Activated B cell treated with CpG ODN at 0.5 μM for 24 hours (primary cell): Measurements from ENCODE around the gene ZFP69B. TPM values are rescaled to one million over a fixed set of nuclear protein-coding genes. Genes with fewer than 3 reads are reported as not detected.

Experiments
- ATAC-seq: fragments of 200-7000 bp; cut with Tn5 transposase; one replicate; pipeline ENCODE4 v1.10.0; 2021; ENCODE audit warnings: low read depth, mild to moderate bottlenecking, moderate library complexity
- CTCF ChIA-PET: fragments of 350-600 bp; sonication (Branson Sonifier 250); formaldehyde crosslinking; loops from one replicate; lab custom pipeline; 2021; ENCODE audit warnings: antibody characterized with exemption; lab: Charles Lee
- POLR2A ChIA-PET: fragments of 350-600 bp; sonication (Branson Sonifier 250); formaldehyde crosslinking; loops from one replicate; lab custom pipeline; 2021; ENCODE audit warnings: antibody characterized with exemption; lab: Charles Lee
- DNase-seq: peaks from one replicate; pipeline ENCODE4 v3.0.0; 2022
- H3K27ac Mint-ChIP-seq: one replicate; pipeline ENCODE4 v1.8.0; 2020; ENCODE audit warnings: mixed read lengths
- H3K27me3 Mint-ChIP-seq: one replicate; pipeline ENCODE4 v1.8.0; 2021; ENCODE audit warnings: mixed read lengths
- H3K36me3 Mint-ChIP-seq: one replicate; pipeline ENCODE4 v1.8.0; 2021; ENCODE audit warnings: low read depth, mixed read lengths
- H3K4me1 Mint-ChIP-seq: one replicate; pipeline ENCODE4 v1.8.0; 2021; ENCODE audit warnings: mixed read lengths
- H3K4me3 Mint-ChIP-seq: one replicate; pipeline ENCODE4 v1.8.0; 2020; ENCODE audit warnings: mild to moderate bottlenecking, mixed read lengths
- H3K9me3 Mint-ChIP-seq: one replicate; pipeline ENCODE4 v1.8.0; 2020; ENCODE audit warnings: mixed read lengths
- CTCF ChIP-seq: fragments of 200-600 bp; IDR thresholded peaks from one replicate; pipeline ENCODE4 v1.8.0; 2022; ENCODE audit warnings: antibody characterized with exemption, mild to moderate bottlenecking
- intact Hi-C: fragments of 100-400 bp; cut with micrococcal nuclease; formaldehyde crosslinking; loops from one replicate; pipeline ENCODE4 v1.15.1; 2024
- total RNA-seq: library from RNA; stranded (reverse); gene quantifications from 2 replicates; pipeline ENCODE4 v1.2.3, GENCODE V29; 2022

The ZFP69B gene
- total RNA-seq, 1 donor from 2014 or later: 10.4 TPM

DNA sequence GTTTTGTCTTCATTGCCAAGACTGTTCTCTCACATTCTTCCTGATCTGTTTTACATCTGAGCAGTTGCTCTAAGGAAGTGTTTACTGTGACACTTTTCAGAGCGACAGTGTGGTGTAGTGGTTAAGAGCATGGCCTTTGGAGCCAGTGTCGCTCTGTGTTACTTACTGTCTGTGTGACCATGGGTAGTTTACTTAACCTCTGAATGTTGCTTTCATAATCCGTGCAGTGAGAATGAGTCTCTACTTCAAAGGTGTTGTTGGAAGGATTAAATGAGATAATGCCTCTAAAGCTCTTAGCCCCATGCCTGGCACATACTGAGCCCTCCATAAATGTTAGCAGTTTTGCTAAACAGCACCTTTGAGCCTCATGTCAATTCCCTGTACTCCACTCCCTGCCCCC lies 35.9 kb upstream of the ZFP69B start:
- Mint-ChIP-seq H3K4me3 (no peak overlapping the region), H3K4me1 (no peaks in the 10 kb centered on the region), H3K27me3 (no peaks in the 10 kb centered on the region), H3K9me3 (no peaks in the 10 kb centered on the region), H3K27ac (no peak overlapping the region), H3K36me3 (peaks cover 96% of the 10 kb centered on the region)
- ChIA-PET CTCF (no interaction called here), POLR2A (no interaction called here)
- ATAC-seq (no peak), DNase-seq (no peak)
- TF ChIP-seq CTCF: no peak
- intact Hi-C loops: no loop called here

DNA sequence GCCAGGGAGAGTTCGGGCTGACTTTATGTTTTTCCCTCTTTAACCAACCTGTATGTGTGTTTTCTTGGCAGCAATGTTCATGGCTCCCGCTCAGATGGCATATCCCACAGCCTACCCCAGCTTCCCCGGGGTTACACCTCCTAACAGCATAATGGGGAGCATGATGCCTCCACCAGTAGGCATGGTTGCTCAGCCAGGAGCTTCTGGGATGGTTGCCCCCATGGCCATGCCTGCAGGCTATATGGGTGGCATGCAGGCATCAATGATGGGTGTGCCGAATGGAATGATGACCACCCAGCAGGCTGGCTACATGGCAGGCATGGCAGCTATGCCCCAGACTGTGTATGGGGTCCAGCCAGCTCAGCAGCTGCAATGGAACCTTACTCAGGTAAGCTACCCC lies 33.6 kb upstream of the ZFP69B start:
- no peak for ATAC-seq
- DNase-seq: no peak
- Mint-ChIP-seq H3K4me3 (no peak overlapping the region), H3K9me3 (no peaks in the 10 kb centered on the region), H3K27ac (no peak overlapping the region), H3K27me3 (no peaks in the 10 kb centered on the region), H3K4me1 (peaks cover 9% of the 10 kb centered on the region), H3K36me3 (peaks cover 97% of the 10 kb centered on the region)
- TF ChIP-seq CTCF: no peak
- intact Hi-C loops: no loop called here
- ChIA-PET POLR2A (no interaction called here), CTCF (interaction anchor here (1.4 to 1.7 kb wide), 2 partner anchors 12 to 78 kb away, joined by 4 to 6 read pairs; no protein-coding TSS in a partner anchor)

DNA sequence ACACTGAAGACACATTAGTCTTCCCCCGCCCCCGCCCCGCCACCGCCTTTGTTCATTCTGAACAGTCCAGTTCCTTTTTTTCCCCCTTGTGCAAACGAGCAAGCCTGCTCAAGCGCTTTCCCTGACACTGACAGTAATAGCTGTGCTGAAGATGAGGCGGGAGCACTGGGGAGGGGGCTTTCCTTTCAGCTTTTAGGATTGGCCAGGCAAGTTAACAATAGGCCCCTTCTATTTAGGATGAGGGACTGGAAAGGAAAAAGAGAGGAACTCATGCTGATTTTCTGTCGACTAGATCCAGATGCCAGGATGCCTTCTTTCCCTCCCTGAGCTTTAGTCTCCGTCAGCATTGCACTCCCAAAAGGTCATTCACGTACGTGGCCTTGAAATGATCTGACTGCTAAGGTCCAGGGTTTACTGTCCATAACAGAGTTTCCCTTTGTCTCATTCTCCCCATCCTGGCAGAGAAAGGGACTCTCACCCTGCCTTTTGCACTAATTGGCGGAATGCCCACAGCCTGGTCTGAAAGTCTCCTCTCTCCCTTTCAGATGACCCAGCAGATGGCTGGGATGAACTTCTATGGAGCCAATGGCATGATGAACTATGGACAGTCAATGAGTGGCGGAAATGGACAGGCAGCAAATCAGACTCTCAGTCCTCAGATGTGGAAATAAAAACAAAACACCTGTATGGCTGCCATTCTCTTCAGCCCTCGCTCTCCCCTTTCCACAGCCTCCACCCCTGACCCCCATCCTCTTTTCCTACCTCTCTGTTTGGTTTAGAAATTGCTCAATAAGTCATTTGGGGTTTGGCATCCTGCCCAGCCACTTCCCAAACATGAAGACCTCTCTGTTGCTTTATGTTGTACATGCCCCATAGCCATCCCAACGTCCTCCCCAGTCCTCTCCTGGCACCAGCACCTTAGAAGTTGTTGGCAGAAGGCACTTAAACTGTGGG lies 28.6 kb upstream of the ZFP69B start:
- Mint-ChIP-seq H3K36me3 (peaks cover 95% of the 10 kb centered on the region), H3K27me3 (no peaks in the 10 kb centered on the region), H3K4me3 (no peak overlapping the region), H3K4me1 (peaks cover 36% of the 10 kb centered on the region), H3K27ac (peak overlapping the region; percentile 71), H3K9me3 (no peaks in the 10 kb centered on the region)
- TF ChIP-seq CTCF: no peak
- intact Hi-C loops: no loop called here
- ATAC-seq (no peak), DNase-seq (no peak)
- ChIA-PET CTCF (interaction anchor here (0.6 to 1.4 kb wide), 2 partner anchors 11 to 269 kb away, joined by 3 to 4 read pairs; no protein-coding TSS in a partner anchor), POLR2A (interaction anchor here (0.5 kb wide), 2 partner anchors 14 to 62 kb away, joined by 3 to 5 read pairs; no protein-coding TSS in a partner anchor)

- Mint-ChIP-seq H3K4me1 (peaks cover 36% of the 10 kb centered on the region), H3K36me3 (peaks cover 86% of the 10 kb centered on the region), H3K27ac (peak overlapping the region; percentile 71), H3K9me3 (no peaks in the 10 kb centered on the region), H3K27me3 (no peaks in the 10 kb centered on the region), H3K4me3 (no peak overlapping the region)
- intact Hi-C loops: no loop called here
- ChIA-PET CTCF (interaction anchor here (0.6 to 1.2 kb wide), 2 partner anchors 59 to 335 kb away, joined by 3 read pairs; no protein-coding TSS in a partner anchor), POLR2A (interaction anchor here (0.5 kb wide), 1 partner anchor 13 kb away, joined by 3 read pairs; no protein-coding TSS in a partner anchor)
- no peak for TF ChIP-seq CTCF
- ATAC-seq (no peak), DNase-seq (no peak)
Measured at GRCh38 chr1:40422630-40423263, 27.5 kb upstream of the ZFP69B start.

GRCh38 chr1:40423264-40423642 lies 27.0 kb upstream of the ZFP69B start:
- no peak for DNase-seq
- peak; percentile 72 for ATAC-seq
- H3K27ac Mint-ChIP-seq: peak overlapping the region; percentile 71
- no peaks in the 10 kb centered on the region for H3K27me3 Mint-ChIP-seq
- intact Hi-C loops: no loop called here
- TF ChIP-seq CTCF: no peak
- peaks cover 36% of the 10 kb centered on the region for H3K4me1 Mint-ChIP-seq
- ChIA-PET POLR2A (no interaction called here), CTCF (interaction anchor here (0.6 to 1.2 kb wide), 2 partner anchors 59 to 336 kb away, joined by 3 read pairs; no protein-coding TSS in a partner anchor)
- H3K9me3 Mint-ChIP-seq: no peaks in the 10 kb centered on the region
- H3K36me3 Mint-ChIP-seq: peaks cover 81% of the 10 kb centered on the region
- H3K4me3 Mint-ChIP-seq: no peak overlapping the region
